Osteoblast (primary cell): ENCODE data around the gene C16orf89. TPM values are rescaled to one million over a fixed set of nuclear protein-coding genes. Genes with fewer than 3 reads are reported as not detected.
"Not testable (repeated sequence)": the region's sequence is repeated elsewhere in the genome, so short reads cannot be mapped to it uniquely, and the experiment has no call there.

Source experiments
- DNase-seq: peaks from one replicate; pipeline ENCODE4 v3.0.0; 2011; ENCODE audit warnings: low spot score, mixed read lengths; ENCODE audit not compliant: insufficient read length; ENCODE audit errors: missing footprints
- H2AFZ ChIP-seq: 2 replicates; pipeline ENCODE4 v1.6.0; 2011; ENCODE audit warnings: mild to moderate bottlenecking, low read length
- H3K27ac ChIP-seq: 2 replicates; pipeline ENCODE4 v1.5.1; 2011; ENCODE audit warnings: mild to moderate bottlenecking, low read depth, low read length, moderate library complexity
- H3K27me3 ChIP-seq: 2 replicates; pipeline ENCODE4 v1.6.0; 2012; ENCODE audit warnings: mild to moderate bottlenecking, control low read depth, inconsistent platforms, low read length, moderate library complexity; ENCODE audit not compliant: insufficient read depth
- H3K36me3 ChIP-seq: 2 replicates; pipeline ENCODE4 v1.5.1; 2011; ENCODE audit warnings: mild to moderate bottlenecking, low read length, control low read depth, moderate library complexity; ENCODE audit not compliant: insufficient read depth
- H3K4me1 ChIP-seq: 2 replicates; pipeline ENCODE4 v1.5.1; 2011; ENCODE audit warnings: mild to moderate bottlenecking, low read length, control low read depth, moderate library complexity; ENCODE audit not compliant: insufficient read depth
- H3K4me2 ChIP-seq: 2 replicates; pipeline ENCODE4 v1.6.0; 2011; ENCODE audit warnings: mild to moderate bottlenecking, low read length; ENCODE audit not compliant: insufficient read depth
- H3K4me3 ChIP-seq: fragments of 200-600 bp; sonication (generic); 3 replicates; pipeline ENCODE4 v1.5.1; 2012; ENCODE audit warnings: mild to moderate bottlenecking, low read length, inconsistent platforms; ENCODE audit not compliant: insufficient read depth
- H3K79me2 ChIP-seq: 2 replicates; pipeline ENCODE4 v1.6.0; 2012; ENCODE audit warnings: mild to moderate bottlenecking, low read length, control low read depth, inconsistent platforms; ENCODE audit not compliant: insufficient read depth
- H3K9me3 ChIP-seq: 2 replicates; pipeline ENCODE4 v1.5.1; 2011; ENCODE audit warnings: low read depth, low read length, control low read depth
- H4K20me1 ChIP-seq: 2 replicates; pipeline ENCODE4 v1.6.0; 2012; ENCODE audit warnings: mild to moderate bottlenecking, low read length, control low read depth; ENCODE audit not compliant: insufficient read depth
- CTCF ChIP-seq: IDR thresholded peaks from 2 replicates; pipeline ENCODE4 v1.5.1; 2011; ENCODE audit warnings: mild to moderate bottlenecking, low read depth, low read length, moderate library complexity; ENCODE audit errors: extremely low read depth
- total RNA-seq: library from RNA; depleted of rRNA; stranded (reverse); fragments of >200 nt; gene quantifications from 2 replicates; pipeline ENCODE4 v1.2.3, GENCODE V29; 2012

Gene C16orf89
- total RNA-seq, 1 donor: not detected

GRCh38 chr16:5089911-5090555, 24.3 kb upstream of the C16orf89 start:
- not testable (repeated sequence) for H3K27me3 ChIP-seq

GRCh38 chr16:5088936-5089335, 23.2 kb upstream of the C16orf89 start:
- H3K9me3 ChIP-seq, H3K4me2 ChIP-seq, H3K36me3 ChIP-seq, H2AFZ ChIP-seq, H3K27me3 ChIP-seq, H3K4me3 ChIP-seq, H3K4me1 ChIP-seq, H3K79me2 ChIP-seq, H4K20me1 ChIP-seq, H3K27ac ChIP-seq: not testable (repeated sequence)
- peak; percentile 21 for DNase-seq

More at GRCh38 chr16:5089911-5090555, 24.3 kb upstream of the C16orf89 start:
- H3K4me1 ChIP-seq, H2AFZ ChIP-seq, H3K4me2 ChIP-seq, H3K9me3 ChIP-seq, H3K36me3 ChIP-seq, H3K79me2 ChIP-seq, H4K20me1 ChIP-seq, H3K27ac ChIP-seq, H3K4me3 ChIP-seq, DNase-seq: not testable (repeated sequence)

- not testable (repeated sequence) for H2AFZ ChIP-seq, H3K4me1 ChIP-seq, H3K4me3 ChIP-seq, H3K4me2 ChIP-seq, H3K9me3 ChIP-seq, H4K20me1 ChIP-seq, H3K79me2 ChIP-seq, H3K27ac ChIP-seq, H3K27me3 ChIP-seq, H3K36me3 ChIP-seq
- DNase-seq: peak; percentile 72
These were observed 22.5 kb upstream of the C16orf89 start for GRCh38 chr16:5088086-5088790.

- H3K9me3 ChIP-seq, H3K4me3 ChIP-seq, H3K36me3 ChIP-seq, H3K79me2 ChIP-seq, H3K4me2 ChIP-seq, H4K20me1 ChIP-seq, H3K4me1 ChIP-seq, H3K27ac ChIP-seq, DNase-seq, H2AFZ ChIP-seq, H3K27me3 ChIP-seq: not testable (repeated sequence)
These were observed 20.0 kb upstream of the C16orf89 start for GRCh38 chr16:5085716-5086115.

- H3K4me2 ChIP-seq, H3K4me1 ChIP-seq, H3K36me3 ChIP-seq, H2AFZ ChIP-seq, H3K27ac ChIP-seq, H3K27me3 ChIP-seq, H3K9me3 ChIP-seq, H3K4me3 ChIP-seq, H4K20me1 ChIP-seq, H3K79me2 ChIP-seq: not testable (repeated sequence)
- DNase-seq: peak; percentile 92
- peak; percentile 56 for TF ChIP-seq CTCF
These were observed 19.0 kb upstream of the C16orf89 start for GRCh38 chr16:5084802-5085201.

GRCh38 chr16:5084099-5084731, 18.5 kb upstream of the C16orf89 start:
- not testable (repeated sequence) for H4K20me1 ChIP-seq, H3K4me1 ChIP-seq, H3K4me2 ChIP-seq, H3K27me3 ChIP-seq, H2AFZ ChIP-seq, DNase-seq, H3K4me3 ChIP-seq, H3K27ac ChIP-seq, H3K9me3 ChIP-seq, H3K36me3 ChIP-seq, H3K79me2 ChIP-seq

GRCh38 chr16:5083646-5084045, 17.9 kb upstream of the C16orf89 start:
- not testable (repeated sequence) for H3K27ac ChIP-seq, H3K27me3 ChIP-seq, H3K79me2 ChIP-seq, H3K4me3 ChIP-seq, H3K36me3 ChIP-seq, H3K9me3 ChIP-seq, H2AFZ ChIP-seq, DNase-seq, H3K4me2 ChIP-seq, H4K20me1 ChIP-seq, H3K4me1 ChIP-seq

GRCh38 chr16:5080996-5081395, 15.2 kb upstream of the C16orf89 start:
- not testable (repeated sequence) for H3K79me2 ChIP-seq, H3K4me3 ChIP-seq, H3K9me3 ChIP-seq, H3K4me2 ChIP-seq, H3K4me1 ChIP-seq, H3K27ac ChIP-seq, H4K20me1 ChIP-seq, H3K27me3 ChIP-seq, H2AFZ ChIP-seq, DNase-seq
- H3K36me3 ChIP-seq: peaks cover 12% of the 10 kb centered on the region
